Ovary (tissue), 9 donors: ENCODE measurements around the gene C22orf31. TPM values are rescaled to one million over a fixed set of nuclear protein-coding genes. Genes with fewer than 3 reads are reported as not detected.

Experiments used
- DNase-seq, 5 donors: peaks; one replicate each; pipeline ENCODE4 v3.0.0-alpha.2; 2019 to 2020
- H3K27ac ChIP-seq, 2 donors: fragments of 200-600 bp; one replicate each; pipeline versions ENCODE4 v1.5.1 to v1.8.0; 2019 to 2022
- H3K27me3 ChIP-seq: fragments of 200-600 bp; one replicate; pipeline ENCODE4 v1.8.0; 2022
- H3K36me3 ChIP-seq: fragments of 200-600 bp; sonication (generic); one replicate; pipeline ENCODE4 v1.5.1; 2019
- H3K4me1 ChIP-seq: one replicate; pipeline ENCODE4 v1.8.1; 2013; ENCODE audit warnings: mild to moderate bottlenecking, moderate library complexity; ENCODE audit not compliant: insufficient read depth
- H3K4me3 ChIP-seq: fragments of 200-600 bp; sonication (generic); one replicate; pipeline ENCODE4 v1.5.1; 2017
- H3K9me3 ChIP-seq, 2 donors: fragments of 200-600 bp in 1 of 2; sonication (generic) in 1 of 2; one replicate each; pipeline versions ENCODE4 v1.5.1 to v1.8.1; 2013 to 2019; ENCODE audit warnings: mild to moderate bottlenecking in 1 of 2, moderate library complexity in 1 of 2
- EP300 ChIP-seq: sonication (generic); formaldehyde crosslinking; IDR thresholded peaks from one replicate; pipeline ENCODE4 v1.6.1; 2017; ENCODE audit warnings: antibody characterized with exemption
- POLR2A ChIP-seq: fragments of 450-650 bp; IDR thresholded peaks from one replicate; pipeline ENCODE4 v1.6.1; 2017; ENCODE audit warnings: antibody characterized with exemption, mild to moderate bottlenecking, moderate library complexity
- WGBS, 3 donors: extraction: QIAGEN DNeasy Blood & Tissue Kit in 1 of 3; methylation state at CpG; one replicate each; pipeline versions ENCODE4 v1.1.5 to v1.1.7; 2013 to 2017; 5-methylcytosine and 5-hydroxymethylcytosine counted together
- intact Hi-C, 4 donors: fragments of 100-400 bp; cut with DNase I; formaldehyde crosslinking; loops; one replicate each; pipeline versions ENCODE4 v1.11.0 to v1.15.1; 2022 to 2023
- polyA plus RNA-seq, 2 donors: library from polyadenylated mRNA; stranded (reverse); fragments of 200-250 nt in 1 of 2; fragments of 350-450 nt in 1 of 2; fragmentation: Illumina TruSeq in 1 of 2; extraction: RNeasy Lipid Tissue Mini Kit (QIAGEN cat#74804) in 1 of 2; gene quantifications; one replicate each; pipeline ENCODE4 v1.2.3, GENCODE V29; 2013 to 2014
- total RNA-seq, 7 donors: library from RNA; depleted of rRNA in 2 of 7; stranded (reverse); fragments of >200 nt in 2 of 7; fragmentation: NEBNext Ultra II Directional in 3 of 7; extraction: Animal tissue kit (Norgen Biotek cat#: 25700) in 3 of 7; gene quantifications; one replicate each; pipeline versions ENCODE4 v1.1.0 to v1.2.4, GENCODE V29; 2016 to 2023
- TF ChIP-seq, protein P1 (sequence below), 3 donors: fragments of 450-650 bp in 2 of 3; fragments of 200-600 bp in 1 of 3; IDR thresholded peaks; one replicate each; pipeline versions ENCODE4 v1.5.1 to v1.8.0; 2016 to 2022; ENCODE audit warnings: antibody characterized with exemption in 3 of 3, mild to moderate bottlenecking in 1 of 3
- donor health status: DM: no; HTN: no; CAD: no; lungs with moderate emphysema.
- donor health status: DM: no; HTN: no; CAD: no.
- donor health status: Bipolar disorder and iron deficiency.
- donor health status: DM: yes; HTN: yes; CAD: no.
- donor health status: DM: no; HTN: no; CAD: no.
- donor health status: DM: yes; HTN: yes; CAD: no.

Gene C22orf31
- total and polyA plus RNA-seq, 9 donors: 0.20 to 0.92 (median 0.35) TPM; not detected in 2

DNA sequence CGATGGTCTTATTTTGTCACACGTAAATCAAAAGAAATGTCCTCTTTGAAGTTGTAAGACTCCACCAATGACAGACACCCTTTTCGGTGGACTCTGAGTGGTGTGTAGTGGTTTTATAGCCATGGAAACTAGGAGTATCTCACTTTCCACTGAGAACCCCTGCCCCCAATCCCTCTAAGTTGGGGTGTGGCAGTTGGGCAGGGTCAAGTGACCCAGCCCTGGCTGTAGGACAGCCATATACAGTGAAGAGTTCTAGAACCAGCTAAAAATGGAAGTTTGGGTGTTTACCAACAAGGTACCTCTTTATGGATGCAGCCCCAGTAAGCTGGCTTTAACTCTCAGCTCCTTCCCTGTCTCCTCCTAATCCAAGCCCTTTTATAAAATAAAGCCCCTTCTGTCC, 5.2 kb downstream of the C22orf31 start:
- no peak for DNase-seq
- WGBS, 3 donors: 90 to 97% (median 94%) methylated on average over 3 of the region's 3 CpGs
- no peaks in the 10 kb centered on the region for H3K27me3 ChIP-seq
- H3K4me3 ChIP-seq: no peak overlapping the region
- no peaks in the 10 kb centered on the region for H3K36me3 ChIP-seq
- no peaks in the 10 kb centered on the region for H3K4me1 ChIP-seq
- TF ChIP-seq POLR2A: no peak
- no peak for TF ChIP-seq EP300
- TF ChIP-seq, protein P1, sequence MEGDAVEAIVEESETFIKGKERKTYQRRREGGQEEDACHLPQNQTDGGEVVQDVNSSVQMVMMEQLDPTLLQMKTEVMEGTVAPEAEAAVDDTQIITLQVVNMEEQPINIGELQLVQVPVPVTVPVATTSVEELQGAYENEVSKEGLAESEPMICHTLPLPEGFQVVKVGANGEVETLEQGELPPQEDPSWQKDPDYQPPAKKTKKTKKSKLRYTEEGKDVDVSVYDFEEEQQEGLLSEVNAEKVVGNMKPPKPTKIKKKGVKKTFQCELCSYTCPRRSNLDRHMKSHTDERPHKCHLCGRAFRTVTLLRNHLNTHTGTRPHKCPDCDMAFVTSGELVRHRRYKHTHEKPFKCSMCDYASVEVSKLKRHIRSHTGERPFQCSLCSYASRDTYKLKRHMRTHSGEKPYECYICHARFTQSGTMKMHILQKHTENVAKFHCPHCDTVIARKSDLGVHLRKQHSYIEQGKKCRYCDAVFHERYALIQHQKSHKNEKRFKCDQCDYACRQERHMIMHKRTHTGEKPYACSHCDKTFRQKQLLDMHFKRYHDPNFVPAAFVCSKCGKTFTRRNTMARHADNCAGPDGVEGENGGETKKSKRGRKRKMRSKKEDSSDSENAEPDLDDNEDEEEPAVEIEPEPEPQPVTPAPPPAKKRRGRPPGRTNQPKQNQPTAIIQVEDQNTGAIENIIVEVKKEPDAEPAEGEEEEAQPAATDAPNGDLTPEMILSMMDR (IDR thresholded peaks at IDR 0.05): no peak
- intact Hi-C loops: loop anchor here in 2 of 4 donors (10.0 kb wide), 1 partner anchor 188 kb away; no protein-coding TSS in a partner anchor
- no peaks in the 10 kb centered on the region for H3K9me3 ChIP-seq
- no peak overlapping the region for H3K27ac ChIP-seq

DNA sequence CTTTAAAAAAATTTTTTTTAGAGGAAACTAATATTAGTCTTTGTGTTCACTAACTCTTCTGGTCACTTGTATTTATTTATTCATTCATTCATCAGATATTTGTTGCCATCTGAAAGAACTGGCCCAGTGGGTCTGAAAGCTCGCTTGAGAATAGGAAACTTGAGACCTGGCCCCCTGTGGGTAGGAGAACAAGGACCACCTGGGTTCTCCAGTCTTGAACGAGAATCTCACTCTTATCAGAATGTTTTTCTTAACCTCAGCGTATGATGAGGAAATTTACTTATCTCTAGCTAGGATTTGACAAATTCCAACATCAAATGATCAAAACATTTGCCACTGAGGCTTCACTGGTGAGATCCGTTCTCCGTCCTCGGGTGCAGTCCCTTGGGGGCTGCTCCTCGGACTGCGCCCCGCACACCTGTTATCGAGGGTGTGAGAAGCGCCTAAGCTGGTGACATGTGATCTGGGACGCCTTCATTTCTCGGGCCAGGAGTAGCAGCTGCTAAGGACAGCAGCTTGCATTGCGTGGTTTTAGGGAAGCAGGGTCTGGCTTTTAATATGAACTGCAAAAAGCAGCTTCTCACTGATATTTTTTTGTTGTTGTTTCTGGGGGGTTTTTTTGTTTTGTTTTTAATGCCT, 6.3 kb downstream of the C22orf31 start:
- TF ChIP-seq, protein P1 (IDR thresholded peaks at IDR 0.05): no peak
- TF ChIP-seq EP300 (no peak), POLR2A (no peak)
- DNase-seq: no peak
- no peaks in the 10 kb centered on the region for H3K27me3 ChIP-seq
- intact Hi-C loops: loop anchor here in 2 of 4 donors (10.0 kb wide), 1 partner anchor 189 kb away; no protein-coding TSS in a partner anchor
- H3K4me3 ChIP-seq: no peak overlapping the region
- no peaks in the 10 kb centered on the region for H3K9me3 ChIP-seq
- no peaks in the 10 kb centered on the region for H3K36me3 ChIP-seq
- 24 to 49% (median 35%) methylated on average over 14 of the region's 14 CpGs for WGBS, 3 donors
- H3K27ac ChIP-seq: no peak overlapping the region
- no peaks in the 10 kb centered on the region for H3K4me1 ChIP-seq

DNA sequence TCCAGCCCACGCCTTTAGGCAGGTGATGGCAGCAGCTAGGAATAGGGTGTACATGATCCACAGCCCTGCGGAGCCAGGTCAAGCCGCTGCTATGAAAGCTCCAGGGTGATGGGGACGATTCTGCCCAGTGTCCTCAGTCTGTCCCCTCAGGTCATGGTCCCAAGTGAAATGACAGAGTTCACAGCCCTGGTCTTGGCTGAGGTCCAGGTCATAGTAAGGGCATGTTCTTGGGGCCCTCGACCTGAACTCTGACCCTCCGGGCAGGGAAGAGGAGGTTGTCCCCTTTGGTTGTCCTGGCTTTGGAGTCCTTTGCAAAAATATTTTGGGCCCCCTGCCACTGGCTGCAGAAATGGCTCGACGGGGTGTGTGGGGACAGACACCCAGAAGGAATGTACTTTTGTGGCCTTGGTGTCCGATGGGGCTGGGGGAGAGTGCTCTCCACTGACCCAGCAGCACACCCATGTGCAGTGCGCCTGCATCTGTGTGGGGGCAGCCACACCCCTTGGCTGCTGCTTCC, 7.3 kb downstream of the C22orf31 start:
- intact Hi-C loops: loop anchor here in 2 of 4 donors (10.0 kb wide), 1 partner anchor 190 kb away; no protein-coding TSS in a partner anchor
- Histone ChIP-seq H3K27me3 (no peaks in the 10 kb centered on the region), H3K4me3 (no peak overlapping the region), H3K4me1 (no peaks in the 10 kb centered on the region), H3K36me3 (no peaks in the 10 kb centered on the region), H3K9me3 (no peaks in the 10 kb centered on the region), H3K27ac (no peak overlapping the region)
- TF ChIP-seq, protein P1 (IDR thresholded peaks at IDR 0.05): no peak
- no peak for TF ChIP-seq EP300
- no peak for TF ChIP-seq POLR2A
- WGBS, 3 donors: 77 to 79% (median 79%) methylated on average over 10 of the region's 10 CpGs
- no peak for DNase-seq

DNA sequence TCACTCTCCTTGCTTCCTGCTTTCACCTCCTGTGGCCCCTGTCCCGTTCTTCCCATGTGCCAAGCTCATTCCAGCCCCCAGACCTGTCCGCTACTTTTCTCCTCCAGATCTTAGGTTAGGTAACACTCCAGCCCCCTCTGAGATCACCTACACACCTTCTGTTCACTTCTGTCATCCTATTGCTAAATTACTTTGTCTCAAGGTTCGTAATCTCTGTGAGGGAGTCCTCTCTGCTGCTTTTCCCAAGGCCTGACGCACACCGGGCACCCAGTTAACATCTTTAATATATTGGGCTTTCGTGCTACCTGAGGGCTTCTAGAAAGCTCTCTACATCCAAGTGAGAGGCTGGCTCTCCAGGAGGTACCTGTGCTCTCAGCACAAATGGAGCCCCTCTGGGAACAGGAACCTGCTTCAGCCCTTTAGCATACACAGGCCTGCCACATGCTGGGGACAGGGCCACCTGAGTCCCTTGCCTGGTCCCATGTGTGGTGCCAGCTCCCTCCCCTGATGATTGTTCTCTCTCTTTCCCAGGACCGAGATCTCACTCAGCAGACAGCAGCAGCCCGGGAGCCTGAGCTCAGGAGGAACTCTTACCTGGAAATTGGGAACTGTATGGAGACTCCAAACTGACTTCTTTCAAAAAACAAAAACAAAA, 8.5 kb downstream of the C22orf31 start:
- DNase-seq: no peak
- Histone ChIP-seq H3K9me3 (no peaks in the 10 kb centered on the region), H3K27ac (no peak overlapping the region), H3K4me1 (no peaks in the 10 kb centered on the region), H3K27me3 (no peaks in the 10 kb centered on the region), H3K36me3 (no peaks in the 10 kb centered on the region), H3K4me3 (no peak overlapping the region)
- intact Hi-C loops: loop anchor here in 2 of 4 donors (10.0 kb wide), 1 partner anchor 192 kb away; no protein-coding TSS in a partner anchor
- WGBS, 3 donors: 94 to 96% (median 95%) methylated on average over 8 of the region's 8 CpGs
- TF ChIP-seq POLR2A: no peak
